NB4 (cell line): Measurements from ENCODE around the gene DMRT3.

Source experiments
- DNase-seq: peaks from one replicate; pipeline ENCODE4 v3.0.0; 2010; ENCODE audit warnings: low read depth
- H3K4me3 ChIP-seq: one replicate; pipeline ENCODE4 v1.5.1; 2011; ENCODE audit warnings: mild to moderate bottlenecking, low read depth, low read length, moderate library complexity
- CTCF ChIP-seq: IDR thresholded peaks from one replicate; pipeline ENCODE4 v1.5.1; 2012; ENCODE audit warnings: low read depth, low read length
- MAX ChIP-seq: IDR thresholded peaks from 2 replicates; pipeline ENCODE4 v1.6.1; 2011; ENCODE audit warnings: low read depth, low read length
- MYC ChIP-seq: IDR thresholded peaks from 2 replicates; pipeline ENCODE4 v1.6.1; 2011; ENCODE audit warnings: low read depth, low read length
- POLR2A ChIP-seq: IDR thresholded peaks from 2 replicates; pipeline ENCODE4 v1.6.1; 2011; ENCODE audit warnings: mild to moderate bottlenecking; ENCODE audit not compliant: insufficient read length; ENCODE audit errors: extremely low read depth

Gene DMRT3

GRCh38 chr9:994005-994404 lies 17.6 kb downstream of the DMRT3 start:
- H3K4me3 ChIP-seq: peak overlapping the region; percentile 27
- DNase-seq: peak; percentile 90

GRCh38 chr9:995192-995591 lies 18.7 kb downstream of the DMRT3 start:
- TF ChIP-seq CTCF (no peak), MAX (no peak), MYC (no peak), POLR2A (no peak)
- no peak for DNase-seq
- H3K4me3 ChIP-seq: no peak overlapping the region

More at GRCh38 chr9:994005-994404, 17.6 kb downstream of the DMRT3 start:
- TF ChIP-seq MAX (no peak), POLR2A (no peak), MYC (no peak), CTCF (no peak)

GRCh38 chr9:995781-996180 lies 19.3 kb downstream of the DMRT3 start:
- DNase-seq: no peak
- no peak overlapping the region for H3K4me3 ChIP-seq
- TF ChIP-seq MYC (no peak), POLR2A (no peak), CTCF (no peak), MAX (no peak)

GRCh38 chr9:998299-999110 lies 22.1 kb downstream of the DMRT3 start:
- DNase-seq: peak; percentile 70
- peak overlapping the region; percentile 3 for H3K4me3 ChIP-seq

- TF ChIP-seq POLR2A (no peak), MAX (peak; percentile 44; the same call in 1 of the 2 replicates), MYC (no peak), CTCF (no peak)
- DNase-seq: no peak
- H3K4me3 ChIP-seq: no peak overlapping the region
These were observed 25.4 kb downstream of the DMRT3 start for GRCh38 chr9:1001838-1002237.

- TF ChIP-seq MAX: no peak
- no peak for TF ChIP-seq MYC
- no peak for TF ChIP-seq POLR2A
- TF ChIP-seq CTCF: no peak
- no peak overlapping the region for H3K4me3 ChIP-seq
- no peak for DNase-seq
These were observed 26.2 kb downstream of the DMRT3 start for GRCh38 chr9:1002678-1003077.
